Loucy (cell line): ENCODE measurements around the gene CCDC57.
A peak's percentile ranks its signal among the peaks of the same experiment; 100 is the strongest.

ENCODE experiments used
- H2AFZ ChIP-seq: fragments of 200-600 bp; sonication (generic); 2 replicates; pipeline ENCODE4 v1.6.0; 2016; ENCODE audit warnings: antibody characterized with exemption, mild to moderate bottlenecking, low read length, moderate library complexity
- H3F3A ChIP-seq: fragments of 200-600 bp; 2 replicates; pipeline ENCODE4 v1.6.0; 2016; ENCODE audit warnings: antibody characterized with exemption, low read depth, mild to moderate bottlenecking
- H3K27me3 ChIP-seq: fragments of 200-600 bp; sonication (generic); 2 replicates; pipeline ENCODE4 v1.6.1; 2014; ENCODE audit warnings: low read length, mild to moderate bottlenecking; ENCODE audit not compliant: insufficient read depth, poor library complexity, severe bottlenecking
- H3K36me3 ChIP-seq: fragments of 200-600 bp; sonication (generic); 2 replicates; pipeline ENCODE4 v1.6.1; 2016; ENCODE audit warnings: low read length; ENCODE audit not compliant: insufficient read depth
- H3K4me1 ChIP-seq: fragments of 200-600 bp; sonication (generic); 2 replicates; pipeline ENCODE4 v1.5.1; 2014; ENCODE audit warnings: low read length, mild to moderate bottlenecking; ENCODE audit not compliant: insufficient read depth, poor library complexity, severe bottlenecking
- H3K4me2 ChIP-seq: fragments of 200-600 bp; sonication (generic); 2 replicates; pipeline ENCODE4 v1.6.0; 2014; ENCODE audit warnings: antibody characterized with exemption, low read length, low read depth, mild to moderate bottlenecking; ENCODE audit not compliant: poor library complexity, severe bottlenecking
- H3K4me3 ChIP-seq: fragments of 200-600 bp; sonication (generic); 2 replicates; pipeline ENCODE4 v1.5.1; 2014; ENCODE audit warnings: low read length, mild to moderate bottlenecking, mixed read lengths; ENCODE audit not compliant: poor library complexity, severe bottlenecking
- H3K79me2 ChIP-seq: fragments of 200-600 bp; sonication (generic); 2 replicates; pipeline ENCODE4 v1.6.1; 2014; ENCODE audit warnings: low read length; ENCODE audit not compliant: insufficient read depth
- H3K9ac ChIP-seq: fragments of 200-600 bp; sonication (generic); 2 replicates; pipeline ENCODE4 v1.6.0; 2014; ENCODE audit warnings: mild to moderate bottlenecking, low read depth, low read length, moderate library complexity; ENCODE audit not compliant: poor library complexity, severe bottlenecking
- H3K9me2 ChIP-seq: fragments of 200-600 bp; sonication (generic); replicated peaks from 2 replicates; pipeline ENCODE4 v1.6.1; 2016; ENCODE audit warnings: low read depth, low read length, mixed read lengths
- H3K9me3 ChIP-seq: fragments of 200-600 bp; sonication (generic); 2 replicates; pipeline ENCODE4 v1.6.1; 2014; ENCODE audit warnings: mild to moderate bottlenecking, antibody characterized with exemption, low read length, low read depth; ENCODE audit not compliant: insufficient read depth
- H4K20me1 ChIP-seq: fragments of 200-600 bp; sonication (generic); 2 replicates; pipeline ENCODE4 v1.6.0; 2014; ENCODE audit warnings: antibody characterized with exemption, low read length, mild to moderate bottlenecking; ENCODE audit not compliant: insufficient read depth, poor library complexity, severe bottlenecking
- EZH2phosphoT487 ChIP-seq: fragments of 200-600 bp; IDR thresholded peaks from 2 replicates; pipeline ENCODE4 v1.6.1; 2018; ENCODE audit warnings: antibody characterized with exemption, mild to moderate bottlenecking, moderate library complexity, borderline replicate concordance
- TF ChIP-seq, protein P1 (sequence below): fragments of 200-600 bp; sonication (generic); conservative IDR thresholded peaks from 2 replicates; pipeline ENCODE4 v1.5.1; 2014; ENCODE audit warnings: mild to moderate bottlenecking, antibody characterized with exemption, low read length

CCDC57 gene

DNA sequence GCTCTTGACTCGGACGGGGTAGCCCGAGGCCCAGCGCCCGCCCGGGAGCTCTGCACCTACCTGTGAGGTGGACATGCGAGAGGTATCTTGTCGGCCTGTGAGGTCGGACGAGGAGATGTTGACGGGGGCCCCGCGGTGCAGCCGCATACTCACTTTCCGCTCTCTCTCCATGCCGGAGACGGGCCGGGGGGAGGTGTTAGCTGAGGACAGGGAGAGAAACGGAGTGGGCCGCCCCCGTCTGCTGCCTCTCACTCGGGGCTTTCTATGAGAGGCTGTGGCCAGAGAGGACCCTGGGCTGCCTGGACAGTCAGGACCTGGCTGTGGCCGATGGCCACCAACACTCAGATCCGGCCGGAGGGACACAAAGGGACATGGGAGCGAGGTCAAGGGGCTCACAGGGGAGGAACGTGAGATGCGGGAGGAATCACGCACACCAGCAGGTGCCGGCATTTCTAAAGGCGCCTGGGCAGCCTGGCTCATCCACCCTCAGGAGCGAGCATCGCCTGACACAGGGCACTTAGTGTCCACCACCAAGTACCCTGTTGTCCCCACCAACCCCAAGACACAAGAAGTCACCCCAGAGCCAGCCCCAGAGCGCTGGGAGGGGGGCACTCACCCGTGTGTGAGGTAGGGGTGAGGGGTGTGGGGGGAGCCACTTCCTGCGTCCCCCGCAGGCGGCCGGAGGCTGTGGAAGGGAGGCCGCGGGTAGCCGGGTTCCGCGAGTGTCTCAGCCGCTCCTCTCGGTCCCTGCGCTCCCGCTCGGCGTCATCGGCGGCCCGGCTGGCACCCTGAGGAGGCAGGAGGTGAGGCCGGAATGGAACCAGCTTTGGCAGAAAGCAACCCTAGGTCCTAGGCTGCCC lies 36.4 kb upstream of the CCDC57 start:
- peaks cover 7% of the 10 kb centered on the region for H3K4me1 ChIP-seq
- H3F3A ChIP-seq, result no peaks in the 10 kb centered on the region
- no peak overlapping the region for H3K4me2 ChIP-seq
- no peaks in the 10 kb centered on the region for H3K9me3 ChIP-seq
- H4K20me1 ChIP-seq, result peaks cover 78% of the 10 kb centered on the region
- no peak overlapping the region for H3K4me3 ChIP-seq
- H3K9me2 ChIP-seq, result no peaks in the 10 kb centered on the region
- no peak overlapping the region for H2AFZ ChIP-seq
- H3K36me3 ChIP-seq, result peaks cover 96% of the 10 kb centered on the region; the same call in 1 of the 2 replicates
- H3K79me2 ChIP-seq, result peaks cover 72% of the 10 kb centered on the region
- no peak overlapping the region for H3K9ac ChIP-seq
- no peak for TF ChIP-seq EZH2phosphoT487
- TF ChIP-seq, protein P1, sequence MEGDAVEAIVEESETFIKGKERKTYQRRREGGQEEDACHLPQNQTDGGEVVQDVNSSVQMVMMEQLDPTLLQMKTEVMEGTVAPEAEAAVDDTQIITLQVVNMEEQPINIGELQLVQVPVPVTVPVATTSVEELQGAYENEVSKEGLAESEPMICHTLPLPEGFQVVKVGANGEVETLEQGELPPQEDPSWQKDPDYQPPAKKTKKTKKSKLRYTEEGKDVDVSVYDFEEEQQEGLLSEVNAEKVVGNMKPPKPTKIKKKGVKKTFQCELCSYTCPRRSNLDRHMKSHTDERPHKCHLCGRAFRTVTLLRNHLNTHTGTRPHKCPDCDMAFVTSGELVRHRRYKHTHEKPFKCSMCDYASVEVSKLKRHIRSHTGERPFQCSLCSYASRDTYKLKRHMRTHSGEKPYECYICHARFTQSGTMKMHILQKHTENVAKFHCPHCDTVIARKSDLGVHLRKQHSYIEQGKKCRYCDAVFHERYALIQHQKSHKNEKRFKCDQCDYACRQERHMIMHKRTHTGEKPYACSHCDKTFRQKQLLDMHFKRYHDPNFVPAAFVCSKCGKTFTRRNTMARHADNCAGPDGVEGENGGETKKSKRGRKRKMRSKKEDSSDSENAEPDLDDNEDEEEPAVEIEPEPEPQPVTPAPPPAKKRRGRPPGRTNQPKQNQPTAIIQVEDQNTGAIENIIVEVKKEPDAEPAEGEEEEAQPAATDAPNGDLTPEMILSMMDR, result no peak
- no peaks in the 10 kb centered on the region for H3K27me3 ChIP-seq

DNA sequence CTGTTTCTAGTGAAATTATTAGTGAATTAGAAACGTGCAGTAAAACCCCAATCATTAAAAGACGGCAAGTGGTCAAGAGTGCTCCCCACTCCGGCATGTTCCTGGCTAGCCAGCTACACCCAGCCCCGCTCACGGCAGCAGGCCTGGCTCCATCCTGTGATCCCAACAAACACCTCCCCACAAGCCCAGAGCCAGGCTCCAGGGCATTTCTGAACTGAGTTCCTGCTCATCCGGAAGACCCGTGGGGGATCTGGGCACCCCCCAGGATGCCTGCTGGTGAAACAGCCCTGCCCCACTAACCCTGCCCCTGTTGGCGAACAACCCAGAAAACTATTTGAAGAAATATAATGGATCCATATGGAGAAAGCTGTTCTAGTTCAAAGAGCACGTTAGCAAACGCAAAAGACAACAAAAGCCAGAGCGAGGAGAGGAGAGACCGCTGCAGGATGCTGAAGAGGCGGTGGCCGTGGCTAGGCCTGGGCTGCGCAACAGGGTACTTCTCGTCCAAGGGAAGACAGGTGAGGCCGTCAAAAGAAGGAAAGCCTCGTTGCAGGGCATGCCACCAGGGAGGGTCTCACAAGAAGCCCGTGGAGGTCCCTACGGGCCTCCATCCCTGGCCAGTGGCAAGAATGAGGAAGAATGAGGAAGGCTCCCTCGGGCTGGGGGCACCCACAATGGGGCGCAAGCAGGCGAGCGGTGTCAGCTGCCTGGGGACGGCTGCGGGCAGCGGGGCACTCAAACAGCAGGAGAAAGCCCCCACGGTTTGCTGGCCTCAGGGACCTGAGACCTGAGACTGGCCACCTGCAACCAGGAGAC lies 35.4 kb upstream of the CCDC57 start:
- Histone ChIP-seq H3F3A (no peaks in the 10 kb centered on the region), H4K20me1 (peaks cover 86% of the 10 kb centered on the region), H2AFZ (no peak overlapping the region), H3K27me3 (no peaks in the 10 kb centered on the region), H3K36me3 (peaks cover 100% of the 10 kb centered on the region; the same call in 1 of the 2 replicates), H3K4me1 (peaks cover 7% of the 10 kb centered on the region), H3K9me2 (no peaks in the 10 kb centered on the region), H3K4me3 (no peak overlapping the region), H3K9me3 (no peaks in the 10 kb centered on the region), H3K9ac (no peak overlapping the region), H3K79me2 (peaks cover 76% of the 10 kb centered on the region), H3K4me2 (no peak overlapping the region)
- TF ChIP-seq, protein P1, result no peak
- TF ChIP-seq EZH2phosphoT487, result no peak

DNA sequence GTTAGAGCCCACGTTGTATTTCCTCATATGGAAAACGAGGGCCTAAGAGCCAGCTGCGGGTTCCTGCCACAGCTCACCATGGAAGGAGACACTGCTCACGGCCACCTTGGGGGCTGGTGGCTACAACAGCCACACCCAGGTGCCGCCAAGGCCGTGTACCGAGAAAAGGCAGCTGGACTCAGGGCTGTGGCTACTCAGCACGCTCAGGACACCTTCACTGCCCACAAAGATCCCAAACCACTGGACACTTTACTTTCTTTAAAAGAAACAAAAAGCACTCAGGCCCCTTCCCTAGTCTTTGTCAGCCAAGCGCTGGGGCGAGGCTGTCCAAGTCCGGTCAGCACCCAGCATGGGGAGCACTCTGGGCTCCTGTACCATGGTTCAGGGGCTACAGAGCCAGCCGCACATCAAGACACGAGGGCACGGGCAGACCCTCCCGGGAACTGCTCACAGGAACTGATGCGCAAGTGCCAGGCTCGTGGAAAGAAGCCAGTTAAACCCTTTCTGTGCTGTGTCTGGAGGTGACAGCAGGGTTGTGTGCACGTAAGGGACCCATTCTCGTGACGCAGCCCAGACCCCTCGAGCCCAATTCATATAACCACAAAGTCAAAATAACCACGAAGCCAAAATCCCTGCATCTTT lies 34.7 kb upstream of the CCDC57 start:
- peak overlapping the region; percentile 24 for H3K9ac ChIP-seq
- no peaks in the 10 kb centered on the region for H3F3A ChIP-seq
- no peaks in the 10 kb centered on the region for H3K9me3 ChIP-seq
- H3K79me2 ChIP-seq, result peaks cover 73% of the 10 kb centered on the region
- peak overlapping the region; percentile 23 for H3K4me2 ChIP-seq
- H3K36me3 ChIP-seq, result peaks cover 97% of the 10 kb centered on the region; the same call in 1 of the 2 replicates
- H3K9me2 ChIP-seq, result no peaks in the 10 kb centered on the region
- no peaks in the 10 kb centered on the region for H3K27me3 ChIP-seq
- H3K4me3 ChIP-seq, result no peak overlapping the region
- peaks cover 7% of the 10 kb centered on the region for H3K4me1 ChIP-seq
- TF ChIP-seq, protein P1, result no peak
- no peak for TF ChIP-seq EZH2phosphoT487
- H4K20me1 ChIP-seq, result peaks cover 84% of the 10 kb centered on the region
- H2AFZ ChIP-seq, result no peak overlapping the region
